ENCODE measurements around the gene SHISA9.

Gene SHISA9

GRCh38 chr16:12925026-12925800 is 23.8 kb downstream of the SHISA9 start:
- DNase-seq (ENCODE audit: low read depth): no peak
- no peak for TF ChIP-seq CTCF (IDR thresholded peaks at IDR 0.05; ENCODE audit: control insufficient read depth, extremely low read depth, insufficient read depth)
- no peak overlapping the region for H3K4me3 ChIP-seq (ENCODE audit: low read depth, low read length)

- no peak overlapping the region for H3K4me3 ChIP-seq (ENCODE audit: low read depth, low read length)
- no peak for TF ChIP-seq CTCF (IDR thresholded peaks at IDR 0.05; ENCODE audit: control insufficient read depth, extremely low read depth, insufficient read depth)
- DNase-seq (ENCODE audit: low read depth): no peak
Observed at GRCh38 chr16:12927591-12927990, 26.2 kb downstream of the SHISA9 start.

- no peak for DNase-seq (ENCODE audit: low read depth)
- no peak for TF ChIP-seq CTCF (IDR thresholded peaks at IDR 0.05; ENCODE audit: control insufficient read depth, extremely low read depth, insufficient read depth)
- no peak overlapping the region for H3K4me3 ChIP-seq (ENCODE audit: low read depth, low read length)
Observed at GRCh38 chr16:12930881-12931280, 29.5 kb downstream of the SHISA9 start.

- H3K4me3 ChIP-seq (ENCODE audit: low read depth, low read length): no peak overlapping the region
- TF ChIP-seq CTCF (IDR thresholded peaks at IDR 0.05; ENCODE audit: control insufficient read depth, extremely low read depth, insufficient read depth): no peak
- DNase-seq (ENCODE audit: low read depth): no peak
Observed at GRCh38 chr16:12936391-12936790, 35.0 kb downstream of the SHISA9 start.

- TF ChIP-seq CTCF (IDR thresholded peaks at IDR 0.05; ENCODE audit: control insufficient read depth, extremely low read depth, insufficient read depth): no peak
- no peak overlapping the region for H3K4me3 ChIP-seq (ENCODE audit: low read depth, low read length)
Observed at GRCh38 chr16:12941896-12942295, 40.5 kb downstream of the SHISA9 start.

GRCh38 chr16:12942861-12943260 is 41.5 kb downstream of the SHISA9 start:
- DNase-seq (ENCODE audit: low read depth): no peak
- TF ChIP-seq CTCF (IDR thresholded peaks at IDR 0.05; ENCODE audit: control insufficient read depth, extremely low read depth, insufficient read depth): no peak
- no peak overlapping the region for H3K4me3 ChIP-seq (ENCODE audit: low read depth, low read length)

More at GRCh38 chr16:12941896-12942295, 40.5 kb downstream of the SHISA9 start:
- DNase-seq (ENCODE audit: low read depth): no peak

- no peak overlapping the region for H3K4me3 ChIP-seq (ENCODE audit: low read depth, low read length)
- no peak for DNase-seq (ENCODE audit: low read depth)
- no peak for TF ChIP-seq CTCF (IDR thresholded peaks at IDR 0.05; ENCODE audit: control insufficient read depth, extremely low read depth, insufficient read depth)
Observed at GRCh38 chr16:12944300-12944699, 42.9 kb downstream of the SHISA9 start.
